Stimulated activated memory B cell treated with anti-CD40 and anti-IgM and Interleukin-4, amounts not matched to agents 10 μg/mL and 1 μg/mL and 100 μg/mL, for 72 hours (primary cell): ENCODE data around the gene MINAR1.

Experiments
- ATAC-seq: fragments of 150-1000 bp; cut with Tn5 transposase; 2 replicates; pipeline ENCODE4 v1.10.0; 2021
- H3K27ac Mint-ChIP-seq: one replicate; pipeline ENCODE4 v1.8.0; 2022; ENCODE audit warnings: mild to moderate bottlenecking, mixed read lengths
- H3K27me3 Mint-ChIP-seq: one replicate; pipeline ENCODE4 v1.8.0; 2022; ENCODE audit warnings: mixed read lengths
- H3K36me3 Mint-ChIP-seq: one replicate; pipeline ENCODE4 v1.8.0; 2022; ENCODE audit warnings: mixed read lengths
- H3K4me1 Mint-ChIP-seq: one replicate; pipeline ENCODE4 v1.8.0; 2022; ENCODE audit warnings: mixed read lengths
- H3K4me3 Mint-ChIP-seq: one replicate; pipeline ENCODE4 v1.8.0; 2022; ENCODE audit warnings: mild to moderate bottlenecking, moderate library complexity, mixed read lengths
- H3K9me3 Mint-ChIP-seq: one replicate; pipeline ENCODE4 v1.8.0; 2022; ENCODE audit warnings: mixed read lengths

MINAR1 gene

DNA sequence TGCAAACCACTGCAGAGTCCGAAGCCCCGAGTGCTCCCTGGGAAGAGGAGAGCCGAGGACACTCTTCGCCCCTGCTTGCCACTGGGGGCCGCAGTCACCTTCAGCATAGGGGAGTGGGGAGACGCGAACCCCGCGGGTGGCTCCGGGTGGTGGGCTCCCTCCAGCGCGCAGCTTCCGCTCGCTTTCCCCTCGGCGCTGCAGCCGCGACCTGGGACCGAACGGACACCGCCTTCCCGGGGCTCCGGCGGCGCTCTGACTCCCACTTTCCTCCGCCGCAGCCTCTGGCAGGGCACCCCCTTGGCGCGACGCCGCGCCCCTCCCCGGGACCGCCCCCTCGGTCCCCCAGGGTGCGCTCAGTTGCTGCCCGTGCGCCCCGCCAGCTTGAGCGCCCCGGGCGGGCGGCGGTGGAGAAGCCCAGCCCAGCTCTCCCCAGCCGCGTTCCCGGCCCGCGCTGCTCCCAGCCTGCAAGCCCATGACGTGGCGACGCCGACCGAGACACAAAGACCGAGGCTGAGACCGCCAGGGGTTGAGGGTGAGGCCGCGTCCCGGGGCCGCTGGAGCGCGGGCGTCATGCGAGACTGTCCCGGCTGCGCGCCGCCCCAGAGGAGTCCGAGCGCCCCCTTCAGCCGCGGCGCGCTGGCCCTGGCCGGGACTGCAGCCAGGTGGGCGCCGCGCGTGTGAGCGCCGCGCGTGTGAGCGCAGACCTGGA, at the start of gene MINAR1:
TSS of gene MINAR1 (plus strand) at position 701 of the 709 bp plus-strand sequence. CDS start 23,812 bp downstream, outside the sequence.
- Mint-ChIP-seq H3K4me1 (peaks cover 7% of the 10 kb centered on the region), H3K36me3 (no peaks in the 10 kb centered on the region), H3K4me3 (peak within 1 kb of the TSS; percentile 66), H3K27me3 (peaks cover 69% of the 10 kb centered on the region), H3K9me3 (no peaks in the 10 kb centered on the region), H3K27ac (no peak within 1 kb of the TSS)
- peak; percentile 53 for ATAC-seq

GRCh38 chr15:79394231-79394630, 37.9 kb upstream of the MINAR1 start:
- H3K36me3 Mint-ChIP-seq = peaks cover 48% of the 10 kb centered on the region
- H3K9me3 Mint-ChIP-seq = peaks cover 3% of the 10 kb centered on the region
- H3K27ac Mint-ChIP-seq = no peak overlapping the region
- H3K4me1 Mint-ChIP-seq = no peaks in the 10 kb centered on the region
- no peaks in the 10 kb centered on the region for H3K27me3 Mint-ChIP-seq
- ATAC-seq = no peak
- no peak overlapping the region for H3K4me3 Mint-ChIP-seq

DNA sequence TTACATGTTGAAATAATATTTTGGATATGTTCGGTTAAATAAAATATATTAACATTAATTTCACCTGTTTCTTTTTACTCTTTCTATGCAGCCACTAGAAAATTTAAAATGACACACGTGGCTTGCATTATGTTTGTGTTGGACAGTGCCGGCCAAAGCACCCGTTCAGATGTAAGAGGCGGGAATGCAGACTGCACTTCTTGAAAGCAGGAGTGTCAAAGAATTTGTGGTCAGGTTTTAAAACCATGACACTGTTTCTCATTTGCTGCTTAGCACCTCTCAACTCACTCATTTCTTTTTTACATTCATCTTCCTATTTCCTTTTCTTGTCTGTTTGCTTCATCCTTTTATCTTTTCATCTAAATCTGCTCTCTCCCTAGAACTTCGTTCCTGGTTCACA, 35.3 kb upstream of the MINAR1 start:
- Mint-ChIP-seq H3K27ac (no peak overlapping the region), H3K36me3 (peaks cover 38% of the 10 kb centered on the region), H3K9me3 (no peaks in the 10 kb centered on the region), H3K4me1 (no peaks in the 10 kb centered on the region), H3K4me3 (no peak overlapping the region), H3K27me3 (no peaks in the 10 kb centered on the region)
- ATAC-seq = no peak

DNA sequence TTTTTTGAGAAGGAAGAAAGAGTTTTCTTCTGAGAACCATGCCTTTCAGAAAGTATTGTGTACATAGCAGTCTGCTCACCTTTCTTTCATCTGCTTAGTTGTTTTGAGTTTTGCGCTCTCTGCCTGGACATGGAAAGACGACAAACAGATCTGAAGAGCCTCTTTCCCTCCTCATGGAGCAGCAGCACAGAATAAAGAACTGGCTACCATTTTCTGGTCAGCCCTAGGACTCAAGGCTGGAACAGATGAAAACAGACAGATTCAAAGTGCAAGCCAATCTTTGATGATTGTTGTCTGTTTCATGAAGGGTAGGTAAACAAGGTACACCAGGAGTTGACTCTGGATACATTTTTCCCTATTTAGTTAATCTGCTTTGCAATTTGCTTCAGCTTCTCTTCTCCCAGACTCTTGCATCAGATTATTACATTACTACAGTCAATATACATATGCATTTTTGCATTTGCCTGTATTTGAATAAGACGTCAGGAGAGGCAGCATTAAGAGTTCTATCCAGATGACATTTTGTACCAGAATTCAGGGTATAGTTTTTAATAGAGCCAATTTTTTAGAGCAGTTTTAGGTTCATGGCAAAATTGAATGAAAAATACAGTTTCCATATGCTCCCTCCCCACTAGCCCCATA, 34.7 kb upstream of the MINAR1 start:
- H3K4me1 Mint-ChIP-seq = no peaks in the 10 kb centered on the region
- H3K27ac Mint-ChIP-seq = no peak overlapping the region
- no peaks in the 10 kb centered on the region for H3K27me3 Mint-ChIP-seq
- H3K4me3 Mint-ChIP-seq = no peak overlapping the region
- no peak for ATAC-seq
- peaks cover 32% of the 10 kb centered on the region for H3K36me3 Mint-ChIP-seq
- H3K9me3 Mint-ChIP-seq = no peaks in the 10 kb centered on the region

- Mint-ChIP-seq H3K4me1 (no peaks in the 10 kb centered on the region), H3K9me3 (no peaks in the 10 kb centered on the region), H3K4me3 (no peak overlapping the region), H3K36me3 (peaks cover 22% of the 10 kb centered on the region), H3K27me3 (no peaks in the 10 kb centered on the region), H3K27ac (no peak overlapping the region)
- ATAC-seq = no peak
Measured at GRCh38 chr15:79399606-79400005, 32.5 kb upstream of the MINAR1 start.

GRCh38 chr15:79400650-79401049, 31.5 kb upstream of the MINAR1 start:
- Mint-ChIP-seq H3K27me3 (no peaks in the 10 kb centered on the region), H3K4me3 (no peak overlapping the region), H3K9me3 (no peaks in the 10 kb centered on the region), H3K27ac (no peak overlapping the region), H3K36me3 (peaks cover 22% of the 10 kb centered on the region), H3K4me1 (no peaks in the 10 kb centered on the region)
- no peak for ATAC-seq

GRCh38 chr15:79401301-79401700, 30.8 kb upstream of the MINAR1 start:
- Mint-ChIP-seq H3K27me3 (no peaks in the 10 kb centered on the region), H3K4me1 (no peaks in the 10 kb centered on the region), H3K36me3 (peaks cover 22% of the 10 kb centered on the region), H3K27ac (no peak overlapping the region), H3K4me3 (no peak overlapping the region), H3K9me3 (no peaks in the 10 kb centered on the region)
- no peak for ATAC-seq

DNA sequence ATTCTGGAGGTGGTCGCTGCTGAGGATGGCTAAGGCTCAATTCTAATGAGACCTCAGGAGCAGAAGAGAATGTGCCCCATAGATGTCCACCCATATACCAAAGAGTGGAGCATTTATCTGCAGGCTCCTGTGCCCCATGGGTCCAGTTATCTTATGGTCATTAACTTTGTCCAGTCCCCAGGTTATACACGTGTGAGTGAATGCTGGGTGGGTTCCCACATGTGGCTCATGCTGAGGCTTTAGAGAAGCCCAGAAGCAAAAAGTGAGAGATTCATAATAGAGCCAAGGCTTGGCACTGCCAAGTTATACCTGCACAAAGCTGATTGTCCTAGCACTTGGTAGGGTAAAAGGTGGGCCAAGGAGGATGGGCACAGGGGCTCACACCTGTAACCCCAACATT, 30.0 kb upstream of the MINAR1 start:
- Mint-ChIP-seq H3K4me1 (no peaks in the 10 kb centered on the region), H3K27ac (no peak overlapping the region), H3K9me3 (no peaks in the 10 kb centered on the region), H3K36me3 (peaks cover 18% of the 10 kb centered on the region), H3K4me3 (no peak overlapping the region), H3K27me3 (no peaks in the 10 kb centered on the region)
- no peak for ATAC-seq

GRCh38 chr15:79403501-79403900, 28.6 kb upstream of the MINAR1 start:
- no peak for ATAC-seq
- peaks cover 7% of the 10 kb centered on the region for H3K36me3 Mint-ChIP-seq
- no peaks in the 10 kb centered on the region for H3K4me1 Mint-ChIP-seq
- H3K4me3 Mint-ChIP-seq = no peak overlapping the region
- H3K27ac Mint-ChIP-seq = no peak overlapping the region
- no peaks in the 10 kb centered on the region for H3K27me3 Mint-ChIP-seq
- no peaks in the 10 kb centered on the region for H3K9me3 Mint-ChIP-seq

- Mint-ChIP-seq H3K27me3 (no peaks in the 10 kb centered on the region), H3K36me3 (peaks cover 2% of the 10 kb centered on the region)
Measured at GRCh38 chr15:79406210-79406609, 25.9 kb upstream of the MINAR1 start.

GRCh38 chr15:79408041-79408440, 24.1 kb upstream of the MINAR1 start:
- H3K36me3 Mint-ChIP-seq = peaks cover 18% of the 10 kb centered on the region
- no peaks in the 10 kb centered on the region for H3K4me1 Mint-ChIP-seq
- H3K27ac Mint-ChIP-seq = no peak overlapping the region
- no peaks in the 10 kb centered on the region for H3K27me3 Mint-ChIP-seq
- no peak for ATAC-seq
- no peak overlapping the region for H3K4me3 Mint-ChIP-seq
- no peaks in the 10 kb centered on the region for H3K9me3 Mint-ChIP-seq

More at GRCh38 chr15:79406210-79406609, 25.9 kb upstream of the MINAR1 start:
- Mint-ChIP-seq H3K4me1 (no peaks in the 10 kb centered on the region), H3K4me3 (no peak overlapping the region), H3K9me3 (no peaks in the 10 kb centered on the region), H3K27ac (no peak overlapping the region)
- ATAC-seq = no peak

- H3K4me1 Mint-ChIP-seq = no peaks in the 10 kb centered on the region
- H3K36me3 Mint-ChIP-seq = peaks cover 30% of the 10 kb centered on the region
- H3K9me3 Mint-ChIP-seq = no peaks in the 10 kb centered on the region
- no peak overlapping the region for H3K27ac Mint-ChIP-seq
- H3K4me3 Mint-ChIP-seq = no peak overlapping the region
- H3K27me3 Mint-ChIP-seq = no peaks in the 10 kb centered on the region
- ATAC-seq = no peak
Measured at GRCh38 chr15:79410237-79410636, 21.9 kb upstream of the MINAR1 start.

GRCh38 chr15:79412010-79412409, 20.1 kb upstream of the MINAR1 start:
- Mint-ChIP-seq H3K4me3 (no peak overlapping the region), H3K27me3 (no peaks in the 10 kb centered on the region), H3K36me3 (peaks cover 30% of the 10 kb centered on the region), H3K9me3 (no peaks in the 10 kb centered on the region), H3K27ac (no peak overlapping the region), H3K4me1 (no peaks in the 10 kb centered on the region)
- ATAC-seq = no peak

DNA sequence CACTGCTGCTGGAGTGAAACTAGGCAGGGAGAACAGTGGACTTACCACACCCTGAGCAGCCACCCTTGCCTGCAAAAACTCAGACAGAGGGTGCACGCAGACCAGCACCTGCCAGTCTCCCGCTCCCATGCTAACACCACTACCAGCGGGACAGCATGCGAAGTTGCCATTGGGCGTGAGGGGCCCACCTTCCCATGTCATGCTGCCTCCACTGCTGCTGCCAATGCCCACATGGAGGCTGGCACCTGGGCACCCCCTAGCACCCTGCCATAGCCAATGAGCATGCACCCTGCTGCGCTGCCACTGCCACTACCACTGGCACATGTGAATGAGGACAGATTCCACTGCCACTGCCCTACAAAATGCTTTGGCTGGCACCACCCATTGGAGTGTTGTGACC, 19.7 kb upstream of the MINAR1 start:
- Mint-ChIP-seq H3K4me1 (no peaks in the 10 kb centered on the region), H3K9me3 (no peaks in the 10 kb centered on the region), H3K4me3 (no peak overlapping the region), H3K27ac (no peak overlapping the region), H3K27me3 (no peaks in the 10 kb centered on the region), H3K36me3 (peaks cover 30% of the 10 kb centered on the region)
- no peak for ATAC-seq

- peaks cover 28% of the 10 kb centered on the region for H3K36me3 Mint-ChIP-seq
- H3K27ac Mint-ChIP-seq = no peak overlapping the region
- H3K4me1 Mint-ChIP-seq = no peaks in the 10 kb centered on the region
- H3K4me3 Mint-ChIP-seq = no peak overlapping the region
- H3K27me3 Mint-ChIP-seq = no peaks in the 10 kb centered on the region
- no peak for ATAC-seq
- no peaks in the 10 kb centered on the region for H3K9me3 Mint-ChIP-seq
Measured at GRCh38 chr15:79416876-79417275, 15.3 kb upstream of the MINAR1 start.

GRCh38 chr15:79418693-79419279, 13.3 kb upstream of the MINAR1 start:
- Mint-ChIP-seq H3K36me3 (peaks cover 13% of the 10 kb centered on the region), H3K9me3 (no peaks in the 10 kb centered on the region), H3K27ac (no peak overlapping the region), H3K4me1 (no peaks in the 10 kb centered on the region), H3K27me3 (no peaks in the 10 kb centered on the region), H3K4me3 (no peak overlapping the region)
- ATAC-seq = no peak
